Body of pancreas (tissue), 4 donors: ENCODE data around the gene ERCC6L2.

Source experiments
- CTCF ChIP-seq, 7 experiments: fragments of 450-650 bp in 4 of 7; fragments of 200-600 bp in 3 of 7; sonication (generic) in 3 of 7; IDR thresholded peaks; one replicate each; pipeline ENCODE4 v1.5.1; 2016 to 2019; ENCODE audit warnings: antibody characterized with exemption in 7 of 7
- POLR2A ChIP-seq, 3 donors: fragments of 450-650 bp; IDR thresholded peaks; one replicate each; pipeline ENCODE4 v1.6.1; 2016; ENCODE audit warnings: antibody characterized with exemption in 3 of 3, mild to moderate bottlenecking in 2 of 3

- TF ChIP-seq CTCF (IDR thresholded peaks at IDR 0.05), result no peak
- no peak for TF ChIP-seq POLR2A (IDR thresholded peaks at IDR 0.05)
Measured at GRCh38 chr9:95936579-95937075, 61.1 kb downstream of the ERCC6L2 start.
